ENCODE measurements around the gene TFB2M. TPM values are rescaled to one million over a fixed set of nuclear protein-coding genes. Genes with fewer than 3 reads are reported as not detected.
A peak's percentile ranks its signal among the peaks of the same experiment; 100 is the strongest.

The TFB2M gene
- total RNA-seq, 2 experiments from 2014 or later = 8.0 to 9.0 TPM

DNA sequence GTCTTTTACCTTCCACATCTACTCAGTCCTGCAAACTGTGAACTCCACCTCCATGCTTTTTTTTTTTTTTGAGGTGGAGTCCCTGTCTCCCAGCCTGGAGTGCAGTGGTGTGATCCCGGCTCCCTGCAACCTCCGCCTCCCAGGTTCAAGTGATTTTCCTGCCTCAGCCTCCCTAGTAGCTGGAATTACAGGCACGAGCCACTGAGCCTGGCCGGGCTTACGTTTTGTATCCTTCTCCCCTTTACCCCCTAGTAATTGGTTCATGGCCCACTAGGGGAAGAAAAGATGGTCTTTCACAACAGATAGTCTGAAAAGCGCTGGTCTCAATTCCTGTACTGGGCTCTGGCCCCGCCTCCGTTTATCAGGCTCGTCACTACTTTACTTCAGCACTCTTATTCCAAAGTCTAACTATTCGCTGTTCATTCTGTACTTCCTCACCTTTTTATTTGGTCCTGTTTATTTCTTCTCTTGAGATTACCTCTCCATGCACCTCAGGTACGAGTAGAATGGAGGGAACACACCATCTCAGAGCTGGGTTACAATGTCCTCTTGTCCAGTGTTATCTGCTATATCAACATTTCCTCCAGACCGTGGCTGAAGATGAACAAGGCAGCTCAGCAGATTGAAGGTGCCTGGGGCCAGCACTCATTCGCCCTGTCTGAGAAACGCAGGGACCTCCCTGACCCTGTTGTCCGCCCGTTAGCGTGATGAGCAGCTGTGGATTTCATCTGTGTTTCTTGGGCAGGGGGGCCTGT, 16.4 kb upstream of the TFB2M start:
- ChIA-PET POLR2A (interaction anchor here (1.1 to 2.6 kb wide), 2 partner anchors 8 to 10 kb away, joined by 3 to 8 read pairs; no protein-coding TSS in a partner anchor), CTCF (no interaction called here)
- Mint-ChIP-seq H3K4me3 (no peak overlapping the region), H3K27me3 (no peaks in the 10 kb centered on the region), H3K4me1 (ENCODE audit: low read depth) (peaks cover 88% of the 10 kb centered on the region), H3K27ac (peak overlapping the region; percentile 58), H3K36me3 (ENCODE audit: low read depth) (peaks cover 60% of the 10 kb centered on the region), H3K9me3 (no peaks in the 10 kb centered on the region)
- intact Hi-C loops (cut with DNase I, micrococcal nuclease) = no loop called here
- Histone ChIP-seq H3K4me1 (ENCODE audit: insufficient read depth, low read length) (peaks cover 37% of the 10 kb centered on the region), H3K27me3 (ENCODE audit: control insufficient read depth in 1 of 2, insufficient read depth in 2 of 2, low read length in 2 of 2) (no peaks in the 10 kb centered on the region), H3K27ac (ENCODE audit: low read depth in 1 of 2, low read length in 2 of 2) (no peak overlapping the region), H3K4me3 (ENCODE audit: low read length) (no peak overlapping the region), H3K9me3 (ENCODE audit: control insufficient read depth in 1 of 2, insufficient read depth in 1 of 2, low read length in 2 of 2) (no peaks in the 10 kb centered on the region), H3K36me3 (ENCODE audit: insufficient read depth, low read length) (peaks cover 37% of the 10 kb centered on the region)
- no peak for ATAC-seq (ENCODE audit: poor library complexity)
- DNase-seq = no peak
- no peak for TF ChIP-seq CTCF (IDR thresholded peaks at IDR 0.05)

DNA sequence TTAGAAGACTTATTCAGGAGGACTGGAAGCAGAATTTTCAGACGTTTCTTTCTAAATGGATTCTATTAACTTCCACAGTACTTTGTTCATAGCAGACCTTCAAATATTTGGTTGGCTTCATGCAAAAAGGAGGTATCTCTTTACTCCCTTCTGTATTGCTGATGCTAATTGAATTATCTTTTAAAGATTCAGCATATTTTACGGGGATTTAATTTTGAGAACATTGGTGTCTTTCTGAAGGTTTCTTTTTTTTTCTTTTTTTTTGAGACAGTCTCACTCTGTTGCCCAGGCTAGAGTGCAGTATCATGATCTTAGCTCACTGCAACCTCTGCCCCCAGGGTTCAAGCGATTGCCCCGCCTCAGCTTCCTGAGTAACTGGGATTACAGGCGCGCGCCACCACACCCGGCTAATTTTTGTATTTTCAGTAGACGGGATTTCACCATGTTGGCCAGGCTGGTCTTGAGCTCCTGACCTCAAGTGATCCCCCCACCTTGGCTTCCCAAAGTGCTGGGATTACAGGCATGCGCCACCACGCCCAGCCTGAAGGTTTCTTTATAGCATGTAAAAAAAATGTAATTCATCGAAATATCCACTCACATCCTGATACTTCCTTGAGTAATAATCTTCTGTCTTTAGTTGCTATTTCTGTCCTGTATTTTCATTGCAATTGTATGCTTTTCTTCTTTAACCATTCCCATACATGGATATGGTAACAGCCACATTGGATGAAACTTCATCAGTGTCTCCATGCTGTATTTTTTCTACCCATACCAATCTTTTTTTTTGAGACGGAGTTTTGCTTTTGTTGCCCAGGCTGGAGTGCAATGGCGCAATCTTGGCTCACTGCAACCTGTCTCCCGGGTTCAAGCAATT, 14.7 kb upstream of the TFB2M start:
- H3K27ac Mint-ChIP-seq = peak overlapping the region; percentile 64
- intact Hi-C loops (cut with DNase I, micrococcal nuclease) = no loop called here
- POLR2A ChIA-PET = interaction anchor here (2.5 kb wide), 1 partner anchor 11 kb away, joined by 11 read pairs; no protein-coding TSS in a partner anchor
- TF ChIP-seq CTCF (IDR thresholded peaks at IDR 0.05) = no peak
- peaks cover 89% of the 10 kb centered on the region for H3K4me1 Mint-ChIP-seq (ENCODE audit: low read depth)
- Histone ChIP-seq H3K27me3 (ENCODE audit: control insufficient read depth in 1 of 2, insufficient read depth in 2 of 2, low read length in 2 of 2) (no peaks in the 10 kb centered on the region), H3K9me3 (ENCODE audit: control insufficient read depth in 1 of 2, insufficient read depth in 1 of 2, low read length in 2 of 2) (no peaks in the 10 kb centered on the region), H3K4me3 (ENCODE audit: low read length) (no peak overlapping the region), H3K36me3 (ENCODE audit: insufficient read depth, low read length) (peaks cover 37% of the 10 kb centered on the region), H3K27ac (ENCODE audit: low read depth in 1 of 2, low read length in 2 of 2) (no peak overlapping the region), H3K4me1 (ENCODE audit: insufficient read depth, low read length) (peaks cover 42% of the 10 kb centered on the region)
- H3K27me3 Mint-ChIP-seq = no peaks in the 10 kb centered on the region
- H3K36me3 Mint-ChIP-seq (ENCODE audit: low read depth) = peaks cover 62% of the 10 kb centered on the region
- no peak overlapping the region for H3K4me3 Mint-ChIP-seq
- DNase-seq (no peak), ATAC-seq (ENCODE audit: poor library complexity) (no peak)
- CTCF ChIA-PET = no interaction called here
- no peaks in the 10 kb centered on the region for H3K9me3 Mint-ChIP-seq

GRCh38 chr1:246579818-246580217, 13.8 kb upstream of the TFB2M start:
- Histone ChIP-seq H3K36me3 (ENCODE audit: insufficient read depth, low read length) (peaks cover 31% of the 10 kb centered on the region), H3K4me3 (ENCODE audit: low read length) (no peak overlapping the region), H3K4me1 (ENCODE audit: insufficient read depth, low read length) (peaks cover 36% of the 10 kb centered on the region), H3K27ac (ENCODE audit: low read depth in 1 of 2, low read length in 2 of 2) (no peak overlapping the region), H3K9me3 (ENCODE audit: control insufficient read depth in 1 of 2, insufficient read depth in 1 of 2, low read length in 2 of 2) (no peaks in the 10 kb centered on the region), H3K27me3 (ENCODE audit: control insufficient read depth in 1 of 2, insufficient read depth in 2 of 2, low read length in 2 of 2) (no peaks in the 10 kb centered on the region)
- ATAC-seq (ENCODE audit: poor library complexity) = no peak
- ChIA-PET CTCF (interaction anchor here (1.0 kb wide), 1 partner anchor 14 kb away, joined by 3 read pairs; no protein-coding TSS in a partner anchor), POLR2A (interaction anchor here (0.9 to 2.5 kb wide), 2 partner anchors 10 to 16 kb away, joined by 3 to 11 read pairs; no protein-coding TSS in a partner anchor)
- TF ChIP-seq CTCF (IDR thresholded peaks at IDR 0.05) = no peak
- Mint-ChIP-seq H3K27me3 (no peaks in the 10 kb centered on the region), H3K36me3 (ENCODE audit: low read depth) (peaks cover 62% of the 10 kb centered on the region), H3K9me3 (no peaks in the 10 kb centered on the region), H3K4me1 (ENCODE audit: low read depth) (peaks cover 92% of the 10 kb centered on the region), H3K4me3 (peak overlapping the region; percentile 21), H3K27ac (peak overlapping the region; percentile 64)
- intact Hi-C loops (cut with DNase I, micrococcal nuclease) = loop anchor here in 1 of 2 experiments (10.0 kb wide), 1 partner anchor 1615 kb away; a partner anchor contains a TSS
- no peak for DNase-seq
